Transverse colon (tissue), 4 donors: ENCODE measurements around the gene CNOT10. TPM values are rescaled to one million over a fixed set of nuclear protein-coding genes. Genes with fewer than 3 reads are reported as not detected.

Experiments used
- DNase-seq: peaks from one replicate; pipeline ENCODE4 v3.0.0-alpha.2; 2019
- H3K27ac ChIP-seq, 4 donors: fragments of 200-600 bp; sonication (generic); 2 replicates each; pipeline ENCODE4 v1.5.1; 2016 to 2018; ENCODE audit warnings: inconsistent platforms in 4 of 4
- H3K27me3 ChIP-seq: fragments of 200-600 bp; sonication (generic); 2 replicates; pipeline ENCODE4 v1.5.1; 2017; ENCODE audit warnings: inconsistent platforms
- H3K36me3 ChIP-seq, 4 donors: fragments of 200-600 bp; sonication (generic); 2 replicates each; pipeline ENCODE4 v1.5.1; 2017 to 2019; ENCODE audit warnings: inconsistent platforms in 4 of 4
- H3K4me1 ChIP-seq, 4 donors: fragments of 200-600 bp; sonication (generic); 2 replicates each; pipeline ENCODE4 v1.5.1; 2017 to 2020; ENCODE audit warnings: inconsistent platforms in 4 of 4
- H3K4me3 ChIP-seq, 4 donors: fragments of 200-600 bp; sonication (generic); 1 replicate in 1 of 4; 2 replicates in 3 of 4; pipeline versions ENCODE4 v1.5.1 to v1.6.1; 2017 to 2019; ENCODE audit warnings: inconsistent platforms in 4 of 4
- H3K9me3 ChIP-seq, 2 donors: fragments of 200-600 bp; sonication (generic); 2 replicates each; pipeline ENCODE4 v1.5.1; 2017 to 2019; ENCODE audit warnings: inconsistent platforms in 2 of 2
- EP300 ChIP-seq: sonication (generic); formaldehyde crosslinking; IDR thresholded peaks from one replicate; pipeline ENCODE4 v1.6.1; 2017; ENCODE audit warnings: antibody characterized with exemption, low read depth
- POLR2A ChIP-seq: fragments of 450-650 bp; IDR thresholded peaks from one replicate; pipeline ENCODE4 v1.6.1; 2016; ENCODE audit warnings: antibody characterized with exemption, mild to moderate bottlenecking, moderate library complexity
- POLR2AphosphoS5 ChIP-seq, 3 donors: sonication (generic); formaldehyde crosslinking; IDR thresholded peaks; one replicate each; pipeline ENCODE4 v1.6.1; 2016; ENCODE audit warnings: antibody characterized with exemption in 3 of 3
- whole genome bisulfite sequencing, 2 donors: methylation state at CpG; one replicate each; pipeline ENCODE4 v1.1.5; 2018; ENCODE audit warnings: low coverage in 1 of 2; 5-methylcytosine and 5-hydroxymethylcytosine counted together
- in situ Hi-C, 4 donors: fragments of 200-750 bp; cut with MboI; loops; one replicate each; pipeline versions ENCODE4 v1.15.0 to v1.15.1; 2017; ENCODE audit warnings: low sequenced_read_pairs in 3 of 4, low pct_ligation_motif_present in 1 of 4, low pct_unique_long_range_greater_than_20kb in 1 of 4
- intact Hi-C: fragments of 100-400 bp; cut with DNase I; formaldehyde crosslinking; loops from one replicate; pipeline ENCODE4 v1.15.1; 2023; ENCODE audit warnings: low total_unique reads
- total RNA-seq, 4 donors: library from RNA; depleted of rRNA; stranded (reverse); fragments of >200 nt; gene quantifications; one replicate each; pipeline ENCODE4 v1.1.0, GENCODE V29; 2016
- TF ChIP-seq, protein P1 (sequence below), 5 experiments: fragments of 200-600 bp in 3 of 5; fragments of 450-650 bp in 2 of 5; sonication (generic) in 3 of 5; IDR thresholded peaks; 1 replicate in 2 of 5; 2 replicates in 3 of 5; pipeline ENCODE4 v1.5.1; 2016 to 2017; ENCODE audit warnings: antibody characterized with exemption in 5 of 5, inconsistent platforms in 3 of 5, mild to moderate bottlenecking in 2 of 5, moderate library complexity in 1 of 5

The CNOT10 gene
- total RNA-seq, 4 donors from 2014 or later, result 13.8 to 34.6 (median 25.2) TPM

DNA sequence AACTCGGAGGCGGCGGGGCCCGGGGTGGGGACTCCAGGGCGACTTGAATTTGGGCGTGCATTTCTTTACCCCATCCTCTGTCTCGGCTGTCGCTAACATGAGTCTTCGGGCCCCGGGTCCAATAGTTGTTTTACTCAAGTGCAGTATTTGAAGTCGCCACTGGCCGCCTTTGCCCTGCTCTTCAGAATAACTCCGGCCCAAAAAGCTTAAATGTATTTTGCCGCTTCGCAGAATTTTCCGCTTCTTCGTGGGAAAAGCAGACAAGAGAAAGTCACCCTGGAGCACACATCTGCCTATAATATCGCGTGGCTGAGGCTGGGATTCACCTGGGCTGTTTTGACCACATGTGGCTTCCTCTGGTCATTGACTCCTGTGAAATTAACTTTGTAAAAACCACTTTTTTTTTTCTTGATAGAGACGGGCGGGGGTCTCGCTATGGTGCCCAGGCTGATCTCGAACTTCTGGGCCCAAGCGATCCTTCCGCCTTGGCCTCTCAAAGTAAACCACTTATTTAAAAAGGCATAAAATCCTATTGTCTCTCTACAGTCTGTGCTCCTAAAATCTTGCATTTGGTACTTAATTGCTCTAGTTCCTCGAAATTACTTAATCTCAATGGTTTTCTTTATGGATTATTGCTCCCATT, 676 bp downstream of the CNOT10 start:
- H3K27me3 ChIP-seq, result no peaks in the 10 kb centered on the region
- in situ Hi-C loops (loop anchor here in 1 of 4 donors (25.0 kb wide), 1 partner anchor 173 kb away; the partner anchor contains the start of gene CMTM6), intact Hi-C loops (loop anchor here (1.0 kb wide), 1 partner anchor 16 kb away; no protein-coding TSS in a partner anchor)
- 4 to 25% methylated on average over 6 to 26 of the region's 26 CpGs for WGBS, 2 donors
- H3K4me3 ChIP-seq, result peak overlapping the region; percentile 60 to 95 (median 84)
- peak overlapping the region; percentile 88 to 92 (median 91) for H3K27ac ChIP-seq
- no peaks in the 10 kb centered on the region for H3K9me3 ChIP-seq
- DNase-seq, result no peak
- H3K4me1 ChIP-seq, result peaks cover 0 to 24% (median 17%) of the 10 kb centered on the region in 4 donors
- no peaks in the 10 kb centered on the region for H3K36me3 ChIP-seq
- TF ChIP-seq, protein P1, sequence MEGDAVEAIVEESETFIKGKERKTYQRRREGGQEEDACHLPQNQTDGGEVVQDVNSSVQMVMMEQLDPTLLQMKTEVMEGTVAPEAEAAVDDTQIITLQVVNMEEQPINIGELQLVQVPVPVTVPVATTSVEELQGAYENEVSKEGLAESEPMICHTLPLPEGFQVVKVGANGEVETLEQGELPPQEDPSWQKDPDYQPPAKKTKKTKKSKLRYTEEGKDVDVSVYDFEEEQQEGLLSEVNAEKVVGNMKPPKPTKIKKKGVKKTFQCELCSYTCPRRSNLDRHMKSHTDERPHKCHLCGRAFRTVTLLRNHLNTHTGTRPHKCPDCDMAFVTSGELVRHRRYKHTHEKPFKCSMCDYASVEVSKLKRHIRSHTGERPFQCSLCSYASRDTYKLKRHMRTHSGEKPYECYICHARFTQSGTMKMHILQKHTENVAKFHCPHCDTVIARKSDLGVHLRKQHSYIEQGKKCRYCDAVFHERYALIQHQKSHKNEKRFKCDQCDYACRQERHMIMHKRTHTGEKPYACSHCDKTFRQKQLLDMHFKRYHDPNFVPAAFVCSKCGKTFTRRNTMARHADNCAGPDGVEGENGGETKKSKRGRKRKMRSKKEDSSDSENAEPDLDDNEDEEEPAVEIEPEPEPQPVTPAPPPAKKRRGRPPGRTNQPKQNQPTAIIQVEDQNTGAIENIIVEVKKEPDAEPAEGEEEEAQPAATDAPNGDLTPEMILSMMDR (IDR thresholded peaks at IDR 0.05), result peak in 1 of 5 experiments; percentile 2
- TF ChIP-seq EP300 (no peak), POLR2A (no peak), POLR2AphosphoS5 (IDR thresholded peaks at IDR 0.05) (no peak)

DNA sequence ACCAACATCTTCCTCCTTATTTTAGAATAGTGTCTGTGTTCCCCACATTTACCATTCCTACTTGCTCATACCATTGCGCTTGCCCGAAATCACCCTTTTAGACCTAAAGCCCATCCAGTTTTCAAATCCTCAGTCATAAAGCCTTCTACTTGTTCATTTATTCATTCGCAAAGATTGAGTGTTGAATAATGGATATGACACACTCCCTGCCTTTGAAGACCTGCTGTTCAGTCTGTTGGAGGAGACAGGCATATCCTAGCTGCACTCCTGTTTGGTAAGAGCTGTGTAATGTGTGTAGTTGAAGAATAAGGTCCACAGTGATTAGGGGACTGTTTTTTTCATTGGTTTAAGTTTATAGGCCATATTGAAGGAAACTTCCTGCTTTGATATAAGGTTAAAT, 1.7 kb downstream of the CNOT10 start:
- Histone ChIP-seq H3K36me3 (no peaks in the 10 kb centered on the region), H3K27ac (no peak overlapping the region), H3K9me3 (no peaks in the 10 kb centered on the region), H3K4me1 (peaks cover 0 to 24% (median 17%) of the 10 kb centered on the region in 4 donors), H3K27me3 (no peaks in the 10 kb centered on the region), H3K4me3 (no peak overlapping the region)
- WGBS, 2 donors, result 97 to 98% methylated on average over 3 of the region's 3 CpGs
- in situ Hi-C loops, result loop anchor here in 1 of 4 donors (25.0 kb wide), 1 partner anchor 174 kb away; the partner anchor contains the start of gene CMTM6
- TF ChIP-seq EP300 (no peak), POLR2A (no peak)
- TF ChIP-seq, protein P1 (IDR thresholded peaks at IDR 0.05), result no peak
- intact Hi-C loops, result loop anchor here (1.0 kb wide), 1 partner anchor 15 kb away; no protein-coding TSS in a partner anchor
- no peak for DNase-seq

DNA sequence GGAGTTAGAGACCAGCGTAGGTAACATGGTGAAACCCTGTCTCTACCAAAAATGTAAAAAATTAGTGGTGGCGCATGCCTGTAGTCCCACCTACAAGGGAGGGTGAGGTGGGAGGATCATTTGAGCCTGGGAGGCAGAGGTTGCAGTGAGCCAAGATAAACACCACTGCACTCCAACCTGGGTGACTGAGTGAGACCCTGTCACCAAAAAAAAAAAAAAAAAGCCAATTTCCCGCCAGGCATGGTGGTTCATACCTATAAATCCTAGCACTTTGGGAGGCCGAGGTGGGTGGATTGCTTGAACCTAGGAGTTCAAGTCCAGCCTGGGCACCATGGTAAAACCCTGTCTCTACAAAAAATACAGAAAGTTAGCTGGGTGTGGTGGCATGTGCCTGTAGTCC, 6.9 kb downstream of the CNOT10 start:
- intact Hi-C loops (no loop called here), in situ Hi-C loops (loop anchor here in 1 of 4 donors (25.0 kb wide), 1 partner anchor 180 kb away; the partner anchor contains the start of gene CMTM6)
- peaks cover 0 to 11% (median 0%) of the 10 kb centered on the region in 4 donors for H3K36me3 ChIP-seq
- no peaks in the 10 kb centered on the region for H3K27me3 ChIP-seq
- DNase-seq, result no peak
- TF ChIP-seq POLR2A, result no peak
- TF ChIP-seq, protein P1 (IDR thresholded peaks at IDR 0.05), result no peak
- TF ChIP-seq POLR2AphosphoS5 (IDR thresholded peaks at IDR 0.05), result no peak
- TF ChIP-seq EP300, result no peak
- H3K27ac ChIP-seq, result no peak overlapping the region
- H3K4me1 ChIP-seq, result peaks cover 0 to 4% (median 1%) of the 10 kb centered on the region in 4 donors
- no peaks in the 10 kb centered on the region for H3K9me3 ChIP-seq
- H3K4me3 ChIP-seq, result no peak overlapping the region
- 96 to 100% methylated on average over 1 to 4 of the region's 4 CpGs for WGBS, 2 donors

DNA sequence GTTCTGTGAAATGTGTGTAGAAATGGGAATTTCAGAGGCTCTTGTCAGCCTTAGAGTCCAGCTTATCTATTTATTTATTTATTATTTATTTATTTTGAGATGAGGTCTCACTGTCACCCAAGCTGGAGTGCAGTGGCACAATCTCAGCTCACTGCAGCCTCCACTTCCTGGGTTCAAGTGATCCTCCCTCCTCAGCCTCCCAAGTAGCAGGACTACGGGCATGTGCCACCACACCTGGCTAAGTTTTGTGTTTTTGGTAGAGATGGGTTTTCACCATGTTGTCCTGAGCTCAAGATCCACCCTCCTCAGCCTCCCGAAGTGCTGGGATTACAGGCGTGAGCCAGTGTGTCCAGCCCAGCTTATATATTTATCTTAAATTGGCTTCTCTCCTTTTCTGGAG, 11.5 kb downstream of the CNOT10 start:
- no peak for DNase-seq
- 99 to 100% methylated on average over 2 to 3 of the region's 3 CpGs for WGBS, 2 donors
- Histone ChIP-seq H3K4me1 (no peaks in the 10 kb centered on the region), H3K9me3 (no peaks in the 10 kb centered on the region), H3K27ac (no peak overlapping the region), H3K36me3 (peaks cover 0 to 11% (median 0%) of the 10 kb centered on the region in 4 donors), H3K27me3 (no peaks in the 10 kb centered on the region), H3K4me3 (no peak overlapping the region)
- in situ Hi-C loops (loop anchor here in 1 of 4 donors (25.0 kb wide), 1 partner anchor 184 kb away; the partner anchor contains the start of gene CMTM6), intact Hi-C loops (no loop called here)
- TF ChIP-seq POLR2AphosphoS5 (IDR thresholded peaks at IDR 0.05), result no peak
- no peak for TF ChIP-seq EP300
- TF ChIP-seq, protein P1 (IDR thresholded peaks at IDR 0.05), result no peak
- no peak for TF ChIP-seq POLR2A
